Peyer's patch (tissue), 4 donors: ENCODE data around the gene ALDH1L1.

Experiments used
- POLR2A ChIP-seq, 2 donors: fragments of 450-650 bp; IDR thresholded peaks; one replicate each; pipeline ENCODE4 v1.5.1; 2017; ENCODE audit warnings: antibody characterized with exemption in 2 of 2, mild to moderate bottlenecking in 2 of 2, moderate library complexity in 2 of 2
- TF ChIP-seq, protein P1 (sequence below), 6 experiments: fragments of 450-650 bp in 4 of 6; fragments of 200-600 bp in 2 of 6; sonication (generic) in 1 of 6; IDR thresholded peaks; one replicate each; pipeline ENCODE4 v1.5.1; 2017 to 2019; ENCODE audit warnings: antibody characterized with exemption in 6 of 6, mild to moderate bottlenecking in 3 of 6, moderate library complexity in 1 of 6

- TF ChIP-seq, protein P1, sequence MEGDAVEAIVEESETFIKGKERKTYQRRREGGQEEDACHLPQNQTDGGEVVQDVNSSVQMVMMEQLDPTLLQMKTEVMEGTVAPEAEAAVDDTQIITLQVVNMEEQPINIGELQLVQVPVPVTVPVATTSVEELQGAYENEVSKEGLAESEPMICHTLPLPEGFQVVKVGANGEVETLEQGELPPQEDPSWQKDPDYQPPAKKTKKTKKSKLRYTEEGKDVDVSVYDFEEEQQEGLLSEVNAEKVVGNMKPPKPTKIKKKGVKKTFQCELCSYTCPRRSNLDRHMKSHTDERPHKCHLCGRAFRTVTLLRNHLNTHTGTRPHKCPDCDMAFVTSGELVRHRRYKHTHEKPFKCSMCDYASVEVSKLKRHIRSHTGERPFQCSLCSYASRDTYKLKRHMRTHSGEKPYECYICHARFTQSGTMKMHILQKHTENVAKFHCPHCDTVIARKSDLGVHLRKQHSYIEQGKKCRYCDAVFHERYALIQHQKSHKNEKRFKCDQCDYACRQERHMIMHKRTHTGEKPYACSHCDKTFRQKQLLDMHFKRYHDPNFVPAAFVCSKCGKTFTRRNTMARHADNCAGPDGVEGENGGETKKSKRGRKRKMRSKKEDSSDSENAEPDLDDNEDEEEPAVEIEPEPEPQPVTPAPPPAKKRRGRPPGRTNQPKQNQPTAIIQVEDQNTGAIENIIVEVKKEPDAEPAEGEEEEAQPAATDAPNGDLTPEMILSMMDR (IDR thresholded peaks at IDR 0.05), result no peak
- TF ChIP-seq POLR2A (IDR thresholded peaks at IDR 0.05), result no peak
Observed at GRCh38 chr3:126103121-126104027, 77.0 kb downstream of the ALDH1L1 start.
